Skeletal muscle tissue (tissue), 4 donors: Measurements from ENCODE around the gene ASPG. TPM values are rescaled to one million over a fixed set of nuclear protein-coding genes. Genes with fewer than 3 reads are reported as not detected.

Source experiments
- H3K27ac ChIP-seq: one replicate; pipeline ENCODE4 v1.7.0; 2013; ENCODE audit warnings: mild to moderate bottlenecking, low read depth, low read length, inconsistent platforms
- H3K27me3 ChIP-seq, 3 donors: one replicate each; pipeline ENCODE4 v1.7.0; 2013; ENCODE audit warnings: low read length in 3 of 3; ENCODE audit not compliant: control insufficient read depth in 3 of 3, insufficient read depth in 3 of 3
- H3K36me3 ChIP-seq, 3 donors: one replicate each; pipeline ENCODE4 v1.7.0; 2013; ENCODE audit warnings: low read length in 3 of 3; ENCODE audit not compliant: control insufficient read depth in 3 of 3, insufficient read depth in 3 of 3
- H3K4me1 ChIP-seq, 3 donors: one replicate each; pipeline ENCODE4 v1.7.0; 2013; ENCODE audit warnings: low read length in 3 of 3, mild to moderate bottlenecking in 3 of 3; ENCODE audit not compliant: control insufficient read depth in 3 of 3, insufficient read depth in 3 of 3
- H3K4me3 ChIP-seq, 3 donors: one replicate each; pipeline ENCODE4 v1.7.0; 2013; ENCODE audit warnings: low read length in 3 of 3
- H3K9ac ChIP-seq, 3 donors: one replicate each; pipeline ENCODE4 v1.7.0; 2013; ENCODE audit warnings: low read length in 3 of 3, mild to moderate bottlenecking in 3 of 3, moderate library complexity in 2 of 3, low read depth in 1 of 3
- H3K9me3 ChIP-seq, 3 donors: one replicate each; pipeline ENCODE4 v1.7.0; 2013; ENCODE audit warnings: low read length in 3 of 3; ENCODE audit not compliant: control insufficient read depth in 3 of 3
- total RNA-seq: library from RNA; depleted of rRNA; stranded (reverse); fragments of >200 nt; gene quantifications from one replicate; pipeline ENCODE4 v1.2.3, GENCODE V29; 2014
- donor health status: Osteomylitis.

Gene ASPG
- total RNA-seq, 1 donor from 2014 or later, result 0.52 TPM

DNA sequence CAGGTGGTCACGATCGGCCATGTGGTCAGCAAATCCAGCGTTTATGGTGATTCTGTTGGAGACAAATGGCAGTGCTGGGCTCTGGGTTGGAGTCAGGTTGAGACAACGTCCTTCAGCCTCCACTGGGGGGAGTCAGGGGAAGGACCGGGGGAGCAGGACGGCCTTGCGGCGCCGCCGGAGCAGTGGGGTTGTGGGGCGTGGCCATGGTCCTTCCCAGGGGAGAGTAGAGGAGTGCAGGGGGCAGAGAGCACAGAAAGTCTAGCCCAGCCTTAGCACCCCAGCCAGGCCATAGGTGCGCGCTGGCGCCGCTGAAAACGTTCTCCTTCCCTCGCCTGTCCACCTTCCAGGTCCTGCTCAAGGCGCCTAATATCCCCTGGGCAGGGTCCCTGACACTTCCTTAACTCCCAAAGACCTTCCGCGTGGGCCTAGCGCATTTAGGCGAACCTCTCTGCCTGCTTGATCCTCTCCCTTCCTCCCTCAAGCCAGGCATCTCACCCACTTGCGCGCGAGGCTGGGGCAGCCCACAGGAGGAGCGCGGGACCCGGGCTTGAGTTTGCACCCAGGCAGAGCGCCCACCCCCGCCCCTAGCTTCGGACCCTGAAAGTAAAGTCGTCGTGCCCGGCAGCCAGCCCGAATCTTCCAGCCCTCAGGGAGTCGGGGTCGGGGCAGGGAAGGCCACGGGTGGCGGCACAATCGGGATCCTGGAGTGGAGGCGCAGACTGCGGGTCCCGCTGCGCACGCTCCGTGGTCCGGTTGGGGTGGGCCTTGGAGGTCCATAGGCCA, 49.8 kb downstream of the ASPG start:
- Histone ChIP-seq H3K27me3 (peaks cover 59 to 67% (median 65%) of the 10 kb centered on the region in 3 donors), H3K36me3 (no peaks in the 10 kb centered on the region), H3K4me1 (peaks cover 13 to 26% (median 23%) of the 10 kb centered on the region in 3 donors), H3K9ac (no peak overlapping the region), H3K9me3 (no peaks in the 10 kb centered on the region), H3K4me3 (no peak overlapping the region), H3K27ac (no peak overlapping the region)

DNA sequence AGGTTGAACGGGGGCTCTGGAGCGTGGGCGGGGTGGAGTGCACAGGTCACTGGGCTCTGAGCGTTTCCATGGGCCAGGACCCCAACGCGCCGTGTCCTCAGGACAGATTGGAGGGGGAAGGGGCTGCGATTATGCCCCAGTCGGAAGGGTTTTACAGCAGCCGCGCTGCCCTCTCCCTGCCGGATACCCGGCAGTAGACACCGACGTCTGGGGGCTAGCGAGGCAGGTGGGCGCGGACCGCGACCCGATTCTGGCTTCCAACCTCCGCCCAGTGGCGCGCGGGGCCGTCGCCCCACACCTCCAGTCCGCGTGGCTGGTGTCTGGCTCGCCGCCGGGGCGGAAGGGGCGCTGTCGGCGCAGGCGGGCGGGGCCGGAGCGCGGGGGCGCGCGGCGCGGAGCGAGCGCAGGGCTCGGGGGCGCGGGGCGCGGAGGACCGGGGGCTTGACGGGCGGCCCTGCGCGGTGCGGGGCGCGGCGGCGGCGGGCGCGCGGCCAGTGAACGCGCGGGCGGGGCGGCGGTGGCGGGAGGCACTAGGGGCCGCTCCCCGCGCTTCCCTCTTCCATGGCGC, 50.5 kb downstream of the ASPG start:
- no peak overlapping the region for H3K27ac ChIP-seq
- no peaks in the 10 kb centered on the region for H3K36me3 ChIP-seq
- no peaks in the 10 kb centered on the region for H3K9me3 ChIP-seq
- peaks cover 13 to 26% (median 25%) of the 10 kb centered on the region in 3 donors for H3K4me1 ChIP-seq
- H3K9ac ChIP-seq, result no peak overlapping the region
- H3K27me3 ChIP-seq, result peaks cover 59 to 62% (median 61%) of the 10 kb centered on the region in 3 donors
- H3K4me3 ChIP-seq, result peak overlapping the region in 1 of 3 donors; percentile 43

DNA sequence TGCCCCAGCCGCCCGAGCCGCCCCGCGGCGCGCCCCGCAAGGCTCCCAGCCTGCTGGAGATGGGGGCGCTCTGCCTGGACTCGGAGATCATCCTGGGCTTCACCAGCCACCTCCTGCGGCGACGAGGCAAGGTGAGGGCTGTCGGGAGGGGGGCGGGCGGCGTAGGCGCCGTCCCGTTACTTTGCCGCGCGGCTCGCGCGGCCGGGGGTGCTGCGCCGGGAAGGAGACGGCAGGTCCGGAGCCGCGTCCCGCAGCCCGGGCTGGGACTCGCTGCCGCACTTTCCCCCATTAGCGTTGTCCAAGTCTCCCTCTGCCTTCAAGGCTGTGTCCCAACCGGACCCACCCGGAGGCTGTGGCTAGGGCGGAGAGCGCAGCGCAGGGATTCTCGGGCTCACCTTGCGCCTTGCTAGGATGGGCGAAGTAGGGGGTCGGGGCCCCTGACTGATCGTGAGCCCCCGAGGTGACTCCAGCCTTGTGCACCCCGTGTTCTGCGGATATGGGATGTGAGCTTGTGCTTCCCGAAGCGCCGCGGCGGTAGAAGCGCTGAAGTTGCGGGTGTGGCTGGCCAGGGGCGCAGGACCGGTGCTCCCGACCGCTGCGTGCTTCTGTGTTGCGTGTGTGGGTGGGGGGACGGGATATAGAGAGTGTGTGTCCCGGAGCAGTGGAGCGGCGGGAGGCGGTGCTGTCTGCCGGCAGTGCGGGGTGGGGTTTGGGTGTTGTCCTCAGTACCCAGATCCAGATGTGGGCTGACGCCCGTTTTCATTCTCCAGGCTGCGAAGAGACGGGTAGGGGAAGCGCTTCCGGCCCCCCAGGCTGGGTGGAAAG, 51.2 kb downstream of the ASPG start:
- no peak overlapping the region for H3K27ac ChIP-seq
- H3K9me3 ChIP-seq, result no peaks in the 10 kb centered on the region
- no peaks in the 10 kb centered on the region for H3K36me3 ChIP-seq
- peaks cover 58 to 59% (median 59%) of the 10 kb centered on the region in 3 donors for H3K27me3 ChIP-seq
- peak overlapping the region; percentile 14 to 43 (median 22) for H3K4me3 ChIP-seq
- no peak overlapping the region for H3K9ac ChIP-seq
- H3K4me1 ChIP-seq, result peaks cover 13 to 26% (median 25%) of the 10 kb centered on the region in 3 donors

DNA sequence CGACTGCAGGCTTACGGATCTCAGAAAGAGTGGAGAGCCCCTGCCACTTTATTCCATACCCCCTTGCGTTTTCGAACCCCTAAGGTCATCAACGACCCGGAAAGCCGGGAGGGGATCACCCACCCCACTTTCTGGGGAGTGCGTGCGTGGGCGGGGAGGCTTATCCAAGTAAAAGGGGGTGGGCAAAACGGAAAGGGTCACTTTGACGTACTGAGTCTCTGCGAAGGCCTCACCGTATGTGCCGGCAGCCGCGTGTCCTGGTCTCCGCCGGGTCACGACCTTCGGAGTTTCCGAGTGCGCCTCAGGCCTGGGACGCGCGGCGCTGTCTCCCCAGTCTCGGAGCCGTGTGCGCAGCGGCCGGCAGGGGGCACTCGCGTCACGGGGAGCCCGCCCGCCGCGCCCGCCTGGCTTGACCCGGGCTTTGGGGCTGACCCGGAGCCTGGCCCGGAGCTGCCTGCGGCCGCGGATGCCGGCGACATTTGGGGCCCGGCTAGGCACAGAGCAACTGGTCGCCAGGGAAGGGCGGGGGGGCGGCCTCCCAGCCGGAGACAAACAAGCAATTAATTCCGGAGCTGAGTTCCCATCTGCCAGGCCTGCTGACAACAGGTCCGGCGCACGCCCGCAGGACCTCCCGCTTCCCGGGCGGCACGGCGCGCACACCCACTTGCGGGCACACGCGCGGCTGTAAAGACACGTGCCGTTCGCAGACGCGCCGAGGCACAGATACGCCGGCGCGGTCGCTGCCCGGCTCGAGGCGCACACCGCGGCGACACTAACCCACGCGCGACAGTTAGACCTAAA, 52.0 kb downstream of the ASPG start:
- H3K27me3 ChIP-seq, result peaks cover 55 to 56% (median 56%) of the 10 kb centered on the region in 3 donors
- H3K4me1 ChIP-seq, result peaks cover 13 to 27% (median 26%) of the 10 kb centered on the region in 3 donors
- H3K9ac ChIP-seq, result peak overlapping the region in 1 of 3 donors; percentile 25
- H3K9me3 ChIP-seq, result no peaks in the 10 kb centered on the region
- no peaks in the 10 kb centered on the region for H3K36me3 ChIP-seq
- no peak overlapping the region for H3K27ac ChIP-seq
- peak overlapping the region in 2 of 3 donors; percentile 64 to 67 for H3K4me3 ChIP-seq

DNA sequence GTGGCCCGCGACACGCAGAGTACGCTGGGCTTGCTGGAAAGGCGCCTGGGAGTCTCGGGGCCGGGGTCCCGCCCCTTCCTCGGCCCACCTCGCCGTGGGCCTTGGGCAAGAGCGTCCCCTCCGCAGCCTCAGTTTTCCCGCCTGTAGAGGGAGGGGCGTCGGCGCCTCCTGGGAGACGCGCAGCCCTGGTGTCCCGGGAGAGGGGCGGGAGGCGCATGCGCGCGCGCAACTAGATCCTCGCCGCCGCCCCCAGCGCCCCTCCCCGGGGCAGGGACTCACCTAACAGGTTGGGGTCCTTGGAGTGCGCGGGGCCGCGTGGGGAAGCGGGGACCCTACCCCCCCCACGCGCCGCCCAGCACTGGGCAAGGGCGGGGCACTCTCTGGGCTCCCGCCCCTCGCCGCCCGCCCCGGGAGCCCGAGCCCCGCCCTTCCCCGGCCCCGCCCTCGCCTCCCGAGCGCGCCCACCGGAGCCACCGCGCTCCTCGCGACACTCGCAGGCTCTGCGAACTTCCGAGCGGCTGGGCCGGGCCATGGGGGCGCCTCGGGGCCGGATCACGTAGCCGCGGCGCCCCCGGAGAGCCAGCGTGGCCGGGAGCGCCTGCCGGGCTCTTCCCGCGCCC, 52.7 kb downstream of the ASPG start, which contains the start of gene KIF26A:
TSS of gene KIF26A (plus strand) at position 490 of the 620 bp plus-strand sequence. CDS start 136 bp downstream, outside the sequence.
- peak within 1 kb of the TSS; percentile 43 to 67 (median 64) for H3K4me3 ChIP-seq
- H3K27me3 ChIP-seq, result peaks cover 52 to 56% (median 53%) of the 10 kb centered on the region in 3 donors
- H3K36me3 ChIP-seq, result no peaks in the 10 kb centered on the region
- H3K9ac ChIP-seq, result peak within 1 kb of the TSS in 2 of 3 donors; percentile 40 to 53
- H3K4me1 ChIP-seq, result peaks cover 13 to 27% (median 26%) of the 10 kb centered on the region in 3 donors
- H3K9me3 ChIP-seq, result no peaks in the 10 kb centered on the region
- peak within 1 kb of the TSS; percentile 36 for H3K27ac ChIP-seq

DNA sequence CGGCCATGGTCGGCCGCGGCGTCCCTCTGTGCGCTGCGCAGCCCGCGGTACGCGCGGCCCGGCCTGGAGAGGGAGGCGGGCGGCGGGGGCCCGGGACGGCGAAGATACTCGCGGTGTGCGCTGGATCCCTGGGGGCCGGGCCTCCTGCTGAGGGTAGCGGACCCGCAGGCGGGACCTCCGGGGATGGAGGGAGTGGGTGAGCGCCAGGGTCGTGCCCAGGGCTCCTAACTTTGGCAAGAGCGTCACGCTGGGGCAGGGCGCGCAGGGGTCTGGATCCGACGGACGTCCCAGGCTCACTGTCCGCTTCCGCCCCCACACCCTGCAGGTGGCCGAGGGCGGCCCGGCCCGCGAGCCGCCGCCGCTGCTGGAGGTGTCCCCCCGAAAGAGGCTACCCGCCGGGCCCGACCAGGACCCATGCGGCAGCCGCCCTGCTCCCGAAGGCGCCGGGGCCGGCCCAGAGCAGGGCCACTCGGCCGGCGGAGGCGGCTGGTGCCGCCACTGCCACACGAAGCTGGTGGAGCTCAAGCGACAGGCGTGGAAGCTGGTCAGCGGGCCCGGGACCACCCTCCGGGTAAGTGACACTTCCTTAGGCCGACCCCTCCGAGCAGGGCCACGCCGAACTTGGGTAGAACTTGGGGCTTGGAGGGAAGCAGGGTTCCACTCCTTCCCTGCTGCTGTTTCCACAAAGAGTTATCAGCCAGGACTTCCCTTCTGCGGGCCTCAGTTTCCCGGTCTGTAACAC, 53.4 kb downstream of the ASPG start:
- Histone ChIP-seq H3K4me3 (peak overlapping the region; percentile 43 to 52 (median 43)), H3K27ac (peak overlapping the region; percentile 36), H3K9me3 (no peaks in the 10 kb centered on the region), H3K36me3 (no peaks in the 10 kb centered on the region), H3K9ac (peak overlapping the region in 2 of 3 donors; percentile 40 to 53), H3K4me1 (peaks cover 13 to 27% (median 26%) of the 10 kb centered on the region in 3 donors), H3K27me3 (peaks cover 46 to 55% (median 48%) of the 10 kb centered on the region in 3 donors)

DNA sequence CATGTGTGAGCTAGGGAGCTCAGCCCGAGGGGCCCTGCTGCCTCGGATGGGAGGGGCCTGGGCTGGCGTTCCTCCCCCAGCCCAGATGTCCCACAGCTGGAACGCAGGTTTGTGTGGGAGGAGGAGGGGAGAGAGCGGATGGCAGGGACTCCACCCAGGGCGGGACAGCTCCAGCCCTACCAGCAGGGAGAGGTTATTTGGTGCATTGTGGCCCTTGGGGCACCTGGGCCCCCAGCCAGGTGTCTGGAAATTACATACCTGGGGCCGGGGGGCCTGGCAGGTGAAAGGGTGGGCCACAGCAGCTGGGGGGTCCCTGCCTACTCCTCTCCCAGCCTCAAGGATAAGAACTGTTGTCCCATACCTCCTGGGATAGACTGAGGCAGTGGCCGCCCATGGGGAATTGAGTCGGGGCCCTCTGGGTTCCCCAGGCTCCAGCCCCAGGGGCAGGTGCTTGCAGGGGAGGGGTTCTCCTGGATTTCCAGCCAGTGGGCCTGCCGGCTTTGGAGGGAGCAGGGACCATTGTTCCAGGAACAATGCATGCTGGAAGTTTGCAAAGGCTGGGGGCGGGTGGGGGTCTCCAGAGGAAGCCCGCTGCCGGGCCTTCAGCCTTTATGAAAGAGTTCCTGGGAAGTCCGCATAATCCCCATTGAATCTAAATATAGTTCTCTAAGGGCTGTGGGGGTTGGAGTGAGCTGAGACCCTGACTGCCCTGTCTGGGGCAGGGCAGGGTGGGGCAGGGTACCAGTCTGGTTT, 54.1 kb downstream of the ASPG start:
- H3K9ac ChIP-seq, result peak overlapping the region in 2 of 3 donors; percentile 40 to 53
- H3K27me3 ChIP-seq, result peaks cover 42 to 56% (median 46%) of the 10 kb centered on the region in 3 donors
- peaks cover 13 to 27% (median 27%) of the 10 kb centered on the region in 3 donors for H3K4me1 ChIP-seq
- H3K36me3 ChIP-seq, result no peaks in the 10 kb centered on the region
- H3K9me3 ChIP-seq, result no peaks in the 10 kb centered on the region
- peak overlapping the region; percentile 43 to 45 (median 43) for H3K4me3 ChIP-seq
- H3K27ac ChIP-seq, result peak overlapping the region; percentile 36

DNA sequence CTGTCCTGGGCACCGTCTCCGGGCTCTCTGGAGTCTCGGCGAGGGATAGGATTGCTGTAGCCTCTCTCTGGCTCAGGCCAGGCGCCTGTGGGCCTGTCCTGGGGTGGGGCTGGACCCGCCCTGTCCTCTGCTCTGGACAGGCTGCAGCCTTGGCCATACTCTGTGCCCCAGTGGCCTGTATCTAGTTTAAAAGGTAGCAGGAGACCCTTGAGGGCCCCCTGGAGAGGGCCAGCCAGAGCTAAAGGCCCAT, 54.6 kb downstream of the ASPG start:
- Histone ChIP-seq H3K36me3 (no peaks in the 10 kb centered on the region), H3K27ac (no peak overlapping the region), H3K4me1 (peaks cover 13 to 30% (median 27%) of the 10 kb centered on the region in 3 donors), H3K4me3 (peak overlapping the region in 1 of 3 donors; percentile 43), H3K27me3 (peaks cover 42 to 57% (median 45%) of the 10 kb centered on the region in 3 donors), H3K9me3 (no peaks in the 10 kb centered on the region), H3K9ac (no peak overlapping the region)
